Endodermal cell (in vitro differentiated cells): ENCODE measurements around the gene TUT4. TPM values are rescaled to one million over a fixed set of nuclear protein-coding genes. Genes with fewer than 3 reads are reported as not detected.

Experiments
- DNase-seq: peaks from one replicate; pipeline ENCODE4 v3.0.0-alpha.2; 2017
- H3K27ac ChIP-seq: 2 replicates; pipeline ENCODE4 v1.5.1; 2013; ENCODE audit warnings: mild to moderate bottlenecking, low read depth, low read length, moderate library complexity
- H3K27me3 ChIP-seq: 2 replicates; pipeline ENCODE4 v1.6.1; 2013; ENCODE audit warnings: mild to moderate bottlenecking, low read length, moderate library complexity; ENCODE audit not compliant: insufficient read depth, control insufficient read depth, poor library complexity, severe bottlenecking
- H3K36me3 ChIP-seq: 2 replicates; pipeline ENCODE4 v1.7.0; 2013; ENCODE audit warnings: mild to moderate bottlenecking, low read length, moderate library complexity; ENCODE audit not compliant: control insufficient read depth, insufficient read depth
- H3K4me1 ChIP-seq: one replicate; pipeline ENCODE4 v1.7.0; 2013; ENCODE audit warnings: low read length; ENCODE audit not compliant: control insufficient read depth, insufficient read depth
- H3K4me3 ChIP-seq: 2 replicates; pipeline ENCODE4 v1.5.1; 2013; ENCODE audit warnings: mild to moderate bottlenecking, low read length, moderate library complexity
- H3K9ac ChIP-seq: 2 replicates; pipeline ENCODE4 v1.6.1; 2013; ENCODE audit warnings: mild to moderate bottlenecking, low read length, moderate library complexity; ENCODE audit not compliant: poor library complexity, severe bottlenecking; ENCODE audit errors: extremely low read depth
- H3K9me3 ChIP-seq: 2 replicates; pipeline ENCODE4 v1.6.1; 2013; ENCODE audit warnings: mild to moderate bottlenecking, low read length, moderate library complexity; ENCODE audit not compliant: control insufficient read depth
- H3K27ac Mint-ChIP-seq: 2 replicates; pipeline ENCODE4 v1.8.0; 2020; ENCODE audit warnings: mixed read lengths
- H3K27me3 Mint-ChIP-seq: 2 replicates; pipeline ENCODE4 v1.8.0; 2021; ENCODE audit warnings: mild to moderate bottlenecking, mixed read lengths; ENCODE audit not compliant: insufficient read depth
- H3K36me3 Mint-ChIP-seq: 2 replicates; pipeline ENCODE4 v1.8.0; 2020; ENCODE audit warnings: low read depth, mixed read lengths
- H3K4me1 Mint-ChIP-seq: 2 replicates; pipeline ENCODE4 v1.8.0; 2020; ENCODE audit warnings: mixed read lengths
- H3K4me3 Mint-ChIP-seq: 2 replicates; pipeline ENCODE4 v1.8.0; 2020; ENCODE audit warnings: mild to moderate bottlenecking, moderate library complexity, mixed read lengths
- H3K9me3 Mint-ChIP-seq: 2 replicates; pipeline ENCODE4 v1.8.0; 2020; ENCODE audit warnings: mild to moderate bottlenecking, mixed read lengths
- CTCF ChIP-seq: fragments of 200-600 bp; sonication (generic); conservative IDR thresholded peaks from 2 replicates; pipeline ENCODE4 v1.5.0; 2021; ENCODE audit warnings: antibody characterized with exemption, mild to moderate bottlenecking
- WGBS, 2 experiments: methylation state at CpG; one replicate each; pipeline versions ENCODE4 v1.1.5 to v1.1.7; 2013; ENCODE audit warnings: missing lambda C conversion rate in 2 of 2, mixed read lengths in 1 of 2; ENCODE audit not compliant: insufficient coverage in 1 of 2, insufficient read length in 1 of 2; 5-methylcytosine and 5-hydroxymethylcytosine counted together
- total RNA-seq, 2 donors: library from RNA; stranded (reverse); fragmentation: NEBNext Ultra II Directional in 1 of 2; extraction: Animal tissue kit (Norgen Biotek cat#: 25700) in 1 of 2; gene quantifications; 2 replicates in 1 of 2; 3 replicates in 1 of 2; pipeline ENCODE4 v1.2.1, GENCODE V29; 2021

Gene TUT4
- total RNA-seq, 2 donors from 2014 or later = 131 to 170 TPM

GRCh38 chr1:52444463-52444862 is 108.4 kb downstream of the TUT4 start:
- no peak overlapping the region for H3K4me3 Mint-ChIP-seq
- Histone ChIP-seq H3K4me1 (no peaks in the 10 kb centered on the region), H3K27ac (no peak overlapping the region), H3K27me3 (no peaks in the 10 kb centered on the region), H3K9me3 (no peaks in the 10 kb centered on the region), H3K9ac (no peak overlapping the region), H3K36me3 (peaks cover 98% of the 10 kb centered on the region), H3K4me3 (no peak overlapping the region)
- no peak overlapping the region for H3K27ac Mint-ChIP-seq
- no peaks in the 10 kb centered on the region for H3K27me3 Mint-ChIP-seq
- no peaks in the 10 kb centered on the region for H3K9me3 Mint-ChIP-seq
- no peak for DNase-seq
- 98 to 100% methylated on average over 1 to 2 of the region's 2 CpGs for WGBS, 2 experiments
- H3K4me1 Mint-ChIP-seq = no peaks in the 10 kb centered on the region
- TF ChIP-seq CTCF = no peak
- H3K36me3 Mint-ChIP-seq = peaks cover 49% of the 10 kb centered on the region

- Histone ChIP-seq H3K9ac (no peak overlapping the region), H3K4me3 (no peak overlapping the region), H3K27me3 (no peaks in the 10 kb centered on the region), H3K9me3 (no peaks in the 10 kb centered on the region), H3K36me3 (peaks cover 96% of the 10 kb centered on the region), H3K27ac (no peak overlapping the region), H3K4me1 (no peaks in the 10 kb centered on the region)
- TF ChIP-seq CTCF = no peak
- Mint-ChIP-seq H3K27ac (no peak overlapping the region), H3K4me3 (no peak overlapping the region), H3K9me3 (no peaks in the 10 kb centered on the region), H3K27me3 (no peaks in the 10 kb centered on the region), H3K4me1 (peaks cover 6% of the 10 kb centered on the region), H3K36me3 (peaks cover 64% of the 10 kb centered on the region)
- 93 to 100% methylated on average over 1 to 3 of the region's 4 CpGs for WGBS, 2 experiments
- DNase-seq = no peak
Observed at GRCh38 chr1:52439976-52440375, 112.9 kb downstream of the TUT4 start.

GRCh38 chr1:52436817-52437216 is 116.1 kb downstream of the TUT4 start:
- peak overlapping the region; percentile 85 for H3K27ac Mint-ChIP-seq
- peak; percentile 52 for DNase-seq
- no peak for TF ChIP-seq CTCF
- no peaks in the 10 kb centered on the region for H3K27me3 Mint-ChIP-seq
- no peaks in the 10 kb centered on the region for H3K9me3 Mint-ChIP-seq
- Histone ChIP-seq H3K4me3 (no peak overlapping the region), H3K27me3 (no peaks in the 10 kb centered on the region), H3K9me3 (no peaks in the 10 kb centered on the region), H3K4me1 (no peaks in the 10 kb centered on the region), H3K9ac (no peak overlapping the region), H3K27ac (no peak overlapping the region), H3K36me3 (peaks cover 98% of the 10 kb centered on the region)
- H3K36me3 Mint-ChIP-seq = peaks cover 67% of the 10 kb centered on the region
- 91 to 98% methylated on average over 5 to 6 of the region's 7 CpGs for WGBS, 2 experiments
- no peak overlapping the region for H3K4me3 Mint-ChIP-seq
- H3K4me1 Mint-ChIP-seq = peaks cover 6% of the 10 kb centered on the region
